MM.1S (cell line): Measurements from ENCODE around the gene REG4.

ENCODE experiments used
- CTCF ChIP-seq: fragments of 300-600 bp; sonication (generic); IDR thresholded peaks from 2 replicates; pipeline ENCODE4 v1.5.1; 2016; ENCODE audit warnings: antibody characterized with exemption, low read length, mixed read lengths
- EZH2phosphoT487 ChIP-seq: fragments of 300-600 bp; sonication (generic); IDR thresholded peaks from 2 replicates; pipeline ENCODE4 v1.6.1; 2018; ENCODE audit warnings: antibody characterized with exemption, low read length

GRCh38 chr1:119774746-119775490 lies 36.3 kb downstream of the REG4 start:
- TF ChIP-seq CTCF (no peak), EZH2phosphoT487 (no peak)
